ENCODE measurements around the gene ADAM12. TPM values are rescaled to one million over a fixed set of nuclear protein-coding genes. Genes with fewer than 3 reads are reported as not detected.

ADAM12 gene
- total RNA-seq, 1 experiment from 2014 or later, result 0.24 TPM

- no peak overlapping the region for H3K4me3 Mint-ChIP-seq
- WGBS (ENCODE audit: extremely low coverage, insufficient read length, low lambda C conversion rate), result no CpG with 5 or more reads among the region's 6 CpGs
- peaks cover 2 to 5% (median 3%) of the 10 kb centered on the region in 3 experiments; a peak in 2 of 7 replicates for H3K36me3 Mint-ChIP-seq (ENCODE audit: insufficient read depth in 1 of 3, low read depth in 3 of 3)
- Histone ChIP-seq H3K14ac (ENCODE audit: insufficient read depth, low read length) (no peak overlapping the region), H3K27ac (ENCODE audit: insufficient read length, low read depth, low read length) (no peak overlapping the region), H3K56ac (ENCODE audit: insufficient read length, low read depth, low read length) (no peak overlapping the region), H2AFZ (ENCODE audit: low read length) (no peak overlapping the region), H2AK5ac (ENCODE audit: insufficient read length, low read length) (no peak overlapping the region), H3K79me2 (ENCODE audit: insufficient read depth, low read length) (no peaks in the 10 kb centered on the region), H2BK15ac (ENCODE audit: low read depth, low read length) (no peak overlapping the region), H4K91ac (ENCODE audit: insufficient read length, low read depth, low read length) (no peak overlapping the region), H3K9ac (ENCODE audit: extremely low read depth, insufficient read length, low read length) (no peak overlapping the region), H3K27me3 (ENCODE audit: insufficient read depth, low read length) (no peaks in the 10 kb centered on the region), H4K20me1 (ENCODE audit: control insufficient read depth, insufficient read depth, insufficient read length) (no peaks in the 10 kb centered on the region), H3K4me2 (ENCODE audit: insufficient read depth, insufficient read length, low read length) (no peak overlapping the region), H3K79me1 (ENCODE audit: insufficient read depth, low read depth, low read length, poor library complexity, severe bottlenecking) (no peaks in the 10 kb centered on the region), H3K23me2 (ENCODE audit: insufficient read length, low read depth, low read length, poor library complexity, severe bottlenecking) (no peaks in the 10 kb centered on the region), H2BK5ac (ENCODE audit: insufficient read length, low read length) (no peak overlapping the region), H3K4me1 (ENCODE audit: insufficient read depth, low read length) (no peaks in the 10 kb centered on the region), H3K4ac (ENCODE audit: low read depth, low read length) (no peak overlapping the region), H3T11ph (ENCODE audit: low read length) (no peak overlapping the region), H3K23ac (ENCODE audit: insufficient read length, low read depth, low read length) (no peak overlapping the region), H4K5ac (ENCODE audit: insufficient read length, low read depth, low read length) (no peak overlapping the region), H4K8ac (replicated peaks; ENCODE audit: insufficient read length, low read depth, low read length) (no peak overlapping the region), H2BK120ac (ENCODE audit: low read depth, low read length, poor library complexity, severe bottlenecking) (no peak overlapping the region), H2BK12ac (ENCODE audit: insufficient read length, low read depth, low read length) (no peak overlapping the region), H3K18ac (ENCODE audit: insufficient read length, low read depth, low read length) (no peak overlapping the region), H3K9me3 (ENCODE audit: control insufficient read depth, low read depth, low read length) (no peaks in the 10 kb centered on the region), H2BK20ac (ENCODE audit: low read depth, low read length, poor library complexity, severe bottlenecking) (no peak overlapping the region)
- H3K27ac Mint-ChIP-seq, result no peak overlapping the region
- H3K27me3 Mint-ChIP-seq (ENCODE audit: low read depth), result no peaks in the 10 kb centered on the region; the same call in 1 of the 2 replicates
- TF ChIP-seq CTCF (conservative IDR thresholded peaks at IDR 0.05), result no peak
- peaks cover 3 to 5% of the 10 kb centered on the region in 2 experiments; a peak in 3 of 5 replicates for H3K9me3 Mint-ChIP-seq
- no peak for DNase-seq
- H3K4me1 Mint-ChIP-seq, result peaks cover 5 to 18% of the 10 kb centered on the region in 2 experiments; a peak in 3 of 4 replicates
Observed at GRCh38 chr10:126058104-126058503, 330.2 kb downstream of the ADAM12 start.

Data from H9 (cell line).